Measurements from ENCODE around the gene TCIRG1. TPM values are rescaled to one million over a fixed set of nuclear protein-coding genes. Genes with fewer than 3 reads are reported as not detected.
A peak's percentile ranks its signal among the peaks of the same experiment; 100 is the strongest.

TCIRG1 gene
- total RNA-seq, 6 experiments from 2014 or later, result 39.4 to 97.1 (median 69.3) TPM

- intact Hi-C loops (cut with DNase I), result no loop called here
- Histone ChIP-seq H3K4me1 (peaks cover 0 to 17% (median 7%) of the 10 kb centered on the region in 4 donors), H3K27ac (peak overlapping the region in 1 of 3 donors; percentile 69), H3K36me3 (no peaks in the 10 kb centered on the region), H3K9me3 (no peaks in the 10 kb centered on the region), H3K4me3 (no peak overlapping the region), H3K27me3 (no peaks in the 10 kb centered on the region)
- DNase-seq, result peak in 2 of 3 donors; percentile 46 to 68
- 38% methylated on average over 2 of the region's 27 CpGs for WGBS (ENCODE audit: insufficient coverage, low coverage, low lambda C conversion rate, missing lambda C conversion rate)
- ATAC-seq, result no peak
- TF ChIP-seq POLR2A (IDR thresholded peaks at IDR 0.05) (no peak), CTCF (IDR thresholded peaks at IDR 0.05) (no peak)
These were observed 30.2 kb upstream of the TCIRG1 start for GRCh38 chr11:68008381-68009337.

- WGBS (ENCODE audit: insufficient coverage, low coverage, low lambda C conversion rate, missing lambda C conversion rate), result 46% methylated on average over 9 of the region's 12 CpGs
- Histone ChIP-seq H3K4me1 (peaks cover 0 to 17% (median 6%) of the 10 kb centered on the region in 4 donors), H3K27me3 (no peaks in the 10 kb centered on the region), H3K9me3 (no peaks in the 10 kb centered on the region), H3K27ac (peak overlapping the region; percentile 56 to 83 (median 69)), H3K36me3 (no peaks in the 10 kb centered on the region), H3K4me3 (peak overlapping the region in 2 of 3 donors; percentile 28 to 33)
- peak in 1 of 3 donors; percentile 24 for DNase-seq
- intact Hi-C loops (cut with DNase I), result no loop called here
- TF ChIP-seq CTCF (IDR thresholded peaks at IDR 0.05), result peak in 1 of 4 donors; percentile 21
- no peak for TF ChIP-seq POLR2A (IDR thresholded peaks at IDR 0.05)
- no peak for ATAC-seq
These were observed 29.3 kb upstream of the TCIRG1 start for GRCh38 chr11:68009391-68010089.

GRCh38 chr11:68010090-68011041 is 28.5 kb upstream of the TCIRG1 start, which contains the start of gene ALDH3B1:
Gene ALDH3B1 (plus strand): TSS chr11:68010327. CDS start chr11:68015298, 4,971 bp downstream.
- Histone ChIP-seq H3K9me3 (no peaks in the 10 kb centered on the region), H3K27me3 (no peaks in the 10 kb centered on the region), H3K36me3 (no peaks in the 10 kb centered on the region), H3K4me3 (peak within 1 kb of the TSS; percentile 12 to 33 (median 28)), H3K27ac (peak within 1 kb of the TSS; percentile 56 to 83 (median 69)), H3K4me1 (peaks cover 0 to 17% (median 6%) of the 10 kb centered on the region in 4 donors)
- TF ChIP-seq CTCF (IDR thresholded peaks at IDR 0.05) (no peak), POLR2A (IDR thresholded peaks at IDR 0.05) (peak; percentile 83)
- 0% methylated on average over 2 of the region's 33 CpGs for WGBS (ENCODE audit: insufficient coverage, low coverage, low lambda C conversion rate, missing lambda C conversion rate)
- intact Hi-C loops (cut with DNase I), result no loop called here
- ATAC-seq (peak; percentile 89 to 93 (median 92)), DNase-seq (peak; percentile 91 to 98 (median 96))
